ENCODE measurements around the gene SOS2.

Gene SOS2

DNA sequence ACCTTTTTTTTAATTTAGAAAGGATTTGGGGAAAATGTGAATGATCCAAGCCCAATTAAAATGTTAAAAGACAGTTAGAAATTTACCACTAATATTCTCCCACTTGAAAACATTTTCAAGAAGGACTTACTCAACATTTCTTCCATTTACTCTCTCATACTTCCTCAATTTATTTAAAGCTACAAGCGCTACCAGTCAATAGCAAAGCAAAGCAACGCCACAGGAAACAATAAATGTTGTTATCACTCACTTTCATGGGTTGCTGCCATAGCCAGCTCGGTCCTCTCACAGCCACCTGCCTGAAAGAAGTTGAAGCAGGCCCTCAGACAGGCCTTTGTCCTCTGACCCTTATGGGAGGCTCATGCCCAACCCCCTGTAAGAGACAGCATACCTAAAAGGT, 6.0 kb upstream of the SOS2 start:
- TF ChIP-seq POLR2A (IDR thresholded peaks at IDR 0.05; ENCODE audit: low read length): no peak
- no peak for TF ChIP-seq GATA1 (IDR thresholded peaks at IDR 0.05; ENCODE audit: low read depth, low read length)
- no peak for DNase-seq

DNA sequence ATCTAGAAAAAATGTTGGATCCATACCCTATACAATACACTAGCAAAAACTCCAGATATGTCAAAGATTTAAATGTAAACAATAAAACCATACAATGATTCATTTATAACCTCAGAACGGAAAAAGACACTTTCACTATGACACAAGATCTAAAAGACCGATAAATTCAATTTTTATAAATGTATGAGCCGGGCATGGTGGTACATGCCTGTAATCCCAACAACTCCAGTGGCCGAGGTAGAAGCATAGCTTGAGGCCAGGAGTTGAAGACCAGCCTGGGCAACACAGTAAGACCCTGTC, 2.5 kb upstream of the SOS2 start:
- TF ChIP-seq POLR2A (IDR thresholded peaks at IDR 0.05; ENCODE audit: low read length) (no peak), GATA1 (IDR thresholded peaks at IDR 0.05; ENCODE audit: low read depth, low read length) (no peak)

DNA sequence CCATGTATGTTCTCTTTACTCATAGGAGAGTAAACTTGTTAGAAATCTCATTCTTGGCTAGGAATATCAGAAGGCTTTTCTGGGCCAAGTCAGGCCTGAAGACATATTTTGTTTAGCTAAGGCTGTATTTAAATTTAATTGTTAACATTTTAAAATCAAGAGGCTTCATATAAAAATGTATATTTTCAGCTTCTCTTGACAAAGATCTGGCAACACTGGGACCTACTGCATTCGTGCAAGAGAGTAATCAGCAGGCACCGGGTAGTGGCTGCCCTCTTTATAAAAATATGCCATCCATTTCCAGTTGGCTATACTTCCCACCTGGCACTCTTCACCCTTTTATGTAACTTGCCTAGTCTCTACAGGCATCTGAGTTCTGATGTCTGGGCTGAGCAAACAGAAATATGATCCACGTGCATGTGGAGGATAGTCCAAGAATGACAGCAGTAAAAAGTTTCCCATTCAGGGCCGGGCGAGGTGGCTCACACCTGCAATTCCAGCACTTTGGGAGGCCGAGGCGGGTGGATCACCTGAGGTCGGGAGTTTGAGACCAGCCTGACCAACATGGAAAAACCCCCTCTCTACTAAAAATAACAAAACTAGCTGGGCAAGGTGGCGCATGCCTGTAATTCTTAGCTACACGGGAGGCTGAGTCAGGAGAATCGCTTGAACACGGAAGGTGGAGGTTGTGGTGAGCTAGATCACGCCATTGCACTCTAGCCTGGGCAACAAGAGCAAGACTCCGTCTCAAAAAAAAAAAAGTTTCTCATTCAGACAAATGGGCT, 2.0 kb upstream of the SOS2 start:
- TF ChIP-seq POLR2A (IDR thresholded peaks at IDR 0.05; ENCODE audit: low read length): no peak
- TF ChIP-seq GATA1 (IDR thresholded peaks at IDR 0.05; ENCODE audit: low read depth, low read length): no peak
- no peak for DNase-seq

More for the DNA sequence above, 2.5 kb upstream of the SOS2 start:
- no peak for DNase-seq

DNA sequence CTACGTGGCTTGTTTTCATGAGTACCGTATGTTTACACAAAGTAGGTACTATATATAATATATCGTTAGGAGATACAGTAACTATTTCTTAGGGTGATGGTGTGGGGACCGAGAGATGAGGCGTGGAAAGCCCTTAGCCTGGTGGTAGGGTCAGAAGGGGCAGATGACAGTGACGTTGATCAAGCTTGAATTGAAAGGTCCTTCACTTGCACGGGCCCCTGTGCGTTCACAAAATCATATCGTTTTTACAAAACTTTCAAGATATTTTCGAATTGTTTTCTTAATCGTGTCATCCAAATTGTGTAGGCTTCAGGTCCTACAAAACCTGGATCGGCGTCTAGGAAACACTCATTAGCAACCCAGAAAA, 881 bp upstream of the SOS2 start:
- peak in 1 of 2 experiments; percentile 58 for DNase-seq
- TF ChIP-seq POLR2A (IDR thresholded peaks at IDR 0.05; ENCODE audit: low read length) (no peak), GATA1 (IDR thresholded peaks at IDR 0.05; ENCODE audit: low read depth, low read length) (no peak)

DNA sequence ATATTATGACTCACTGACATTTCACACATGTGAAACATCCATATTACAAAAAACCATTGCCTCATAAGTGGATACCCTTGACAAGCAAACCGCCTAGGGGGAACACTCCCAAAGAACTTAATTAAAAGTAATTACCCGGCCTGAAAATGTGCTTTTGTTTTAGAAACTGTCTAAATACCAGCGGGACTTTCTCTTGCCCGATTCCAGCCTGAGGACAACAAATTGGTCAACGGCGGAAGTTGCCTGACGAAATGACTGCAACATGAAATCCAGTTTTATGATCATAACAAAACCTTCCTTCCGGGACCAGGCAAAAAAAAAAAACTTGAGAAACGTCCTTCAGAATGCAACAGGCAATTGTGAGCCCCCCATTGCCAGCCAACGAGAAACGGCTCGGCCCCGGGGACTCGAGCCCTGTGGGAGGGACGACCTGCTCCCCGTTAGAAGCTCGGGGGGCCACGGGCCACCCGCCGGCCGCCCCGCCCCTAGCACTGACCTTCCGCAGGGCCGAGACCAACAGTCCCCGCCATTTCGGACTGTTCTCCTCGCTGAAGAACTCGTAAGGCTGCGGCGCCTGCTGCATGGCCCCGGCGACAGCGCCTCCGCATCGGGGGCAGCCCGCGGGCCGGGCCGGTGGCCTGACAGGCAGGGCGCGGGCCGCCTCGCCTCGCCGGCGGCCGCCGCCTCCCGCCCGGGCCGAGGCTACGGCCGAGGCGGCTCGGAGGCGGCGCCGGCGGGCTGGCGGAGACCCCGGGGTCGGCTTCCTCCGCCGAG, 490 bp downstream of the SOS2 start:
- TF ChIP-seq POLR2A (IDR thresholded peaks at IDR 0.05; ENCODE audit: low read length) (no peak), GATA1 (IDR thresholded peaks at IDR 0.05; ENCODE audit: low read depth, low read length) (no peak)

DNA sequence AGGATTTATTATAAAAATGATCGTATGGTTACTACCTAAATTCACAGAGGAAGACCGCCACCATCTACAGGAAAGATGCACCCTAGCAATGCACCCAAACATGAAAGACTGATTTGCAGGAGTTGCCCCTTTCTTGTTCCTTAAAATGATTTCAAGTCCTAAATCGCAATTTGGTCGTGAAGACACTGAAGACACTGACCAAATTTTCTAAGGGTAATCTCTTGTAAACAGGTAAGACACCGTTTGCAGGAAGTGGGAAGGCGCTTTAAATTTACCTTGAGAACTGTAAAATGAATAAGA, 1.0 kb downstream of the SOS2 start:
- TF ChIP-seq GATA1 (IDR thresholded peaks at IDR 0.05; ENCODE audit: low read depth, low read length): no peak
- TF ChIP-seq POLR2A (IDR thresholded peaks at IDR 0.05; ENCODE audit: low read length): no peak
- peak in 1 of 2 experiments; percentile 55 for DNase-seq

More for the DNA sequence above, 490 bp downstream of the SOS2 start:
- DNase-seq: peak; percentile 74 to 86

DNA sequence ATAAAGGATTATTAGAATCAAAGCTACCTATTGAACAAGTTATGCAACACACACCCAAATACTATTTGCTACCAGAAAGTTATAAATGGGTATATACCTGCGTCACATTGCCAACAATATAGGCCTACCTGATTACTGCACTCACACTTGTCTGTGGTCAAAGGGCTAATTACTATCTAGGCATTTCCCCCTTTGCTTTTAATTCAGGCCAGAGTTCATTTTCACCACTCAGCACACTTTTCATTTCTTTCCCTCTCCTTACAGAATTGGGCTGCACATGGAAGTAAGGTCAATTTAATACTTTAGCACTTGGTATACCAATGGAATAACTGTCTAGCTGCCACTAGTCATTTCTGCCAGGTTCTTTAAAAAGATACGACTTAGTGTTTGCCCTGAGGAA, 1.7 kb downstream of the SOS2 start:
- TF ChIP-seq POLR2A (IDR thresholded peaks at IDR 0.05; ENCODE audit: low read length) (no peak), GATA1 (IDR thresholded peaks at IDR 0.05; ENCODE audit: low read depth, low read length) (no peak)

DNA sequence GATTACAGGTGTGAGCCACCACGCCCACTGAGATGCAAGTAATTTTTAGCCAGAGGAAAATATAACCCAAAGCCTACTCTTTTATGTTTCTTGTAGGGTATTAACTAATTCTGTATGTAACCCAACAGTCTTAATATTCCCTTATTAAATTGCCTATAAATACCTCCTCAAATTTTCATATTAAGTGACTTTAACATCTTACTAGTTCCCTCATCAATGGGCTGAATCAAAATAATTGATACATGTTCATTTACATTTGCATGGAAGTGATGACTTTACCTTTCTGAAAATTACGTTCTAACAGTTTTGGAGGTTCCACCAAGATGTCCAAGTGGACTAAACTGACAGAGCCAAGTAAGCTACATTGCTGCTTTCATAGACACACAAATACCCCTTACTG, 3.1 kb downstream of the SOS2 start:
- TF ChIP-seq GATA1 (IDR thresholded peaks at IDR 0.05; ENCODE audit: low read depth, low read length) (no peak), POLR2A (IDR thresholded peaks at IDR 0.05; ENCODE audit: low read length) (no peak)
- no peak for DNase-seq

More for the DNA sequence above, 1.7 kb downstream of the SOS2 start:
- DNase-seq: peak in 1 of 2 experiments; percentile 52

DNA sequence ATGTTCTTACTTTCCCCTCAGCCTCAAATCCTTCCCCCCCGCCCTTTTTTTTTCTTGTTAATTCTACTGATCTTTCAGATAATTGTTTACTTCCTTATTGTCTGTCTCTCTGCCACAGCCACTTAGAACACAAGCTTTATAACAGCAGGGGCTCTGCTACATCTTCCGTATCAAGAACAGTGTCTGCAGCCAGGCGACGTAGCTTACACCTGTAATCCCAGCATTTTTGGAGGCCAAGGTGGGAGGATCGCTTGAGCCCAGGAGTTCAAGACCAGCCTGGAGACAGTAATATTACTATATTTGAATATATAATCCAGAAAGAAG, 5.4 kb downstream of the SOS2 start:
- TF ChIP-seq GATA1 (IDR thresholded peaks at IDR 0.05; ENCODE audit: low read depth, low read length): no peak
- no peak for TF ChIP-seq POLR2A (IDR thresholded peaks at IDR 0.05; ENCODE audit: low read length)

DNA sequence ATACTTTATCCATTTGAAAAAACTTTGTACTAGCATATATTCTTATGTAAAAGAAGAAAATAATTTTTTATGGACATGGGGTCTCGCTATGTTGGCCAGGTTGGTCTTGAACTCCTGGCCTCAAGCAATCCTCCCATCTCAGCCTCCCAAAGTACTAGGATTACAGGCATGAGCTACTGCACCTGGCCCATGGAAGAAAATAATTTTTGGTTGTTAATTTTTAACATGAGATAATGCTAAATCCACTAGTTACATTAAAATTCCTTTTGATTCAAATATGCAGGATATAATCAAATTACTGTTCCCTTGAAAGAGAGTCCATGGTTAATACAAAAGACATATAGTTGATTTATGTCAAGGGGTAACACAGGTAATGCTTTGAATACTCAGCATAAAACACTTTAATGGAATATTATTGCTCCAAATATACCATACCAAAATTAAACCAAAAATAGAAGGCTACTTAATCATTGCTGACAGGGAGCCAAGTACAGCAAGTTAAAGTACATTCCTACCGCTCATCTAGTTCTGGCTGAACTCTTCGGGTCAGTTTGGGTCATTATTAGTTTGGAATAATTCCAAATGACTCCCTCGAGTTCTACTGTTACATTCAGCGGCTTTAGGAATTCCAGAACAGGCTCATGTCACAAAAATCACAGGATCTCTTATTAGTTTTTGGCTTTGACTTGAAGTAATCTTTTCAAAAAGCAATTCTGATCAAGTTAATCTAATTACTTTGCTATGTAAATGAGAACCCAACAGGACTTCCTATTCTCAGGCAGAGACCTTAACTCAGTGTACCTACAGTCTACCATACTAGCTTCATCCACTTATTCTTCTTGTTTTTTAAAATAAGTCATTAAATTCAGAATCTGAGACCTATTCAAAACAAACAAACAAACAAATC, 6.1 kb downstream of the SOS2 start:
- no peak for TF ChIP-seq POLR2A (IDR thresholded peaks at IDR 0.05; ENCODE audit: low read length)
- TF ChIP-seq GATA1 (IDR thresholded peaks at IDR 0.05; ENCODE audit: low read depth, low read length): no peak
- no peak for DNase-seq

More for the DNA sequence above, 5.4 kb downstream of the SOS2 start:
- no peak for DNase-seq

DNA sequence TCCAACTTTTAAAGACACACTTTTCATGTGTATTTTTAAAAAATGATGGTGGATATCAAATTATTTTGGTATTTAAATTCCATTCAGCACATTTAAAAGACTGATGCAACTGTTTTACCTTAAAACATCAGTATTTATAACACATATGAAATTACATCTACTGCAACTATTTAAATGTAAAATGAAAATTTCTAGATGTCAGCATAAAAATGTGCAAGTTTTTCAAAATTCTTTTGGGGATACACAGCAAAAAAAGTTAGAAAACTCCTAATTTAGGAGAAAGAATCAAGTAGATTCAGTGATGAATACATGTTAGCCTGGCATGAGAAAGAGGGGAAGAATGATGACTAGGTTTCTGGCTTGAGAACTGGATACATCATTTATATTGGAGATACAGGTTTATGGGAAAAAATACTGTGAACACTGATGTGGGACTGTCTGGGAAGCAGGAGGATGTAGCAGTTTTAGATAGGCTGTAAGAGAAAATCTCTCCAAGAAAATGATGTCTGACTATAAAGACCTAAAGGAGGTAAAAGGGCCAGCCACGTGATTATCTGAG, 9.2 kb downstream of the SOS2 start:
- TF ChIP-seq GATA1 (IDR thresholded peaks at IDR 0.05; ENCODE audit: low read depth, low read length) (no peak), POLR2A (IDR thresholded peaks at IDR 0.05; ENCODE audit: low read length) (no peak)
- no peak for DNase-seq

DNA sequence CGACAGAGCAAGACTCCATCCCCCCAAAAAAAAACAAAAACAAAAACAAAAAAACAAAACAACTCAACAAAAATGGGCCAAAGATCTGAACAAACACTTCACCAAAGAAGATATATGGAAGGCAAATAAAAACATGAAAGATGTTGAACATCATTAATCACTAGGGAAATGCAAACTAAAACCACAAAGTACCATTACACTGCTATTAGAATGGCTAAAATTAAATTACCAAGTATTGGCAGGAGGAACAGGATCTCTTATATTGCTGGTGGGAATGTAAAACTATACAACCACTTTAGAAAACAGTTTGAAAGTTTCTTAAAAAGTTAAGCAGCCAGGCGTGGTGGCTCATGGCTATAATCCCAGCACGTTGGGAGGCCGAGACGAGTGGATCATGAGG, 12.9 kb downstream of the SOS2 start:
- no peak for TF ChIP-seq POLR2A (IDR thresholded peaks at IDR 0.05; ENCODE audit: low read length)
- no peak for TF ChIP-seq GATA1 (IDR thresholded peaks at IDR 0.05; ENCODE audit: low read depth, low read length)
- no peak for DNase-seq

DNA sequence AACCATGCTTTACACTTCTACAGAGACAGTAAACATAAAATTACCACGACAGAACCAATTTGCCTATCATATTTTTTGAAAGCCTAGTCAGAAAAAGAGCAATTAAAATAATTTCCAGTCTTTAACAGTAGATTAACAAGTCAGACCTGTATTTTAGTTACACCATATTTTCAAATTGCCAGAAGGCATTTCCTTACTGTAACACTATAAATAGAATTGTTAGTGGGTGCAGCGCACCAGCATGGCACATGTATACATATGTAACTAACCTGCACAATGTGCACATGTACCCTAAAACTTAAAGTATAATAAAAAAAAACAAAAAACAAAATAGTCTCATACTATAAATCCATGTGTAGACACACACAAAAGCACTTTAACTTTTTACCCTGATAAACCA, 16.0 kb downstream of the SOS2 start:
- DNase-seq: no peak
- TF ChIP-seq POLR2A (IDR thresholded peaks at IDR 0.05; ENCODE audit: low read length): no peak
- no peak for TF ChIP-seq GATA1 (IDR thresholded peaks at IDR 0.05; ENCODE audit: low read depth, low read length)

DNA sequence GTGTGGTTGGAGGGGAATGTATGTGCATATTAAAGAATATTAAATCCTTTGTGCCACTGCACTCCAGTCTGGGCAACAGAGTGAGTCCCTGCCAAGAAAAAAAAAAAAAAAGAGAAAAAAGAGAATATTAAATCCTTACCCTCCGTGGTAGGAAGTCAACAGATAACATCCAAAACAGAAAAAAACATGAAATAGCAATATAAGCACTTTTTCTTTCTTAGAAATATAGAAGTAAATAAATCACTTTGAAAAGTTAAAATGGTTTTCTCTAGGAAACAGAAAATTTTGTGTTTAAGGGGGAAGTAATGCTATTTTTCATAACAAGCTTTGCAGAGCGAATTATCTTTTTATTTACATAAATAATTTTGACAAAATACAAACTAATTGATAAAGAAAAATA, 17.6 kb downstream of the SOS2 start:
- DNase-seq: no peak

More for the DNA sequence above, 17.6 kb downstream of the SOS2 start:
- no peak for TF ChIP-seq POLR2A (IDR thresholded peaks at IDR 0.05; ENCODE audit: low read length)
- TF ChIP-seq GATA1 (IDR thresholded peaks at IDR 0.05; ENCODE audit: low read depth, low read length): no peak

Data from erythroblast (primary cell).